Stomach smooth muscle (tissue), 2 donors: ENCODE measurements around the gene FGF11.

Experiments used
- H3K27ac ChIP-seq: one replicate; pipeline ENCODE4 v1.7.0; 2013; ENCODE audit warnings: mild to moderate bottlenecking, low read length, inconsistent platforms
- H3K27me3 ChIP-seq, 2 donors: one replicate each; pipeline ENCODE4 v1.7.0; 2013; ENCODE audit warnings: low read length in 2 of 2; ENCODE audit not compliant: insufficient read depth in 2 of 2, control insufficient read depth in 1 of 2
- H3K36me3 ChIP-seq, 2 donors: one replicate each; pipeline ENCODE4 v1.7.0; 2013; ENCODE audit warnings: low read length in 2 of 2; ENCODE audit not compliant: control insufficient read depth in 2 of 2, insufficient read depth in 2 of 2
- H3K4me1 ChIP-seq: one replicate; pipeline ENCODE4 v1.7.0; 2013; ENCODE audit warnings: low read length; ENCODE audit not compliant: control insufficient read depth, insufficient read depth
- H3K4me3 ChIP-seq, 2 donors: one replicate each; pipeline ENCODE4 v1.7.0; 2013; ENCODE audit warnings: low read length in 2 of 2
- H3K9ac ChIP-seq, 2 donors: one replicate each; pipeline ENCODE4 v1.7.0; 2013; ENCODE audit warnings: low read length in 2 of 2, mild to moderate bottlenecking in 1 of 2
- H3K9me3 ChIP-seq, 2 donors: one replicate each; pipeline ENCODE4 v1.7.0; 2013; ENCODE audit warnings: low read length in 2 of 2; ENCODE audit not compliant: control insufficient read depth in 2 of 2
- donor health status: healthy.
- donor health status: Pancreatic carcinoma.

Gene FGF11

DNA sequence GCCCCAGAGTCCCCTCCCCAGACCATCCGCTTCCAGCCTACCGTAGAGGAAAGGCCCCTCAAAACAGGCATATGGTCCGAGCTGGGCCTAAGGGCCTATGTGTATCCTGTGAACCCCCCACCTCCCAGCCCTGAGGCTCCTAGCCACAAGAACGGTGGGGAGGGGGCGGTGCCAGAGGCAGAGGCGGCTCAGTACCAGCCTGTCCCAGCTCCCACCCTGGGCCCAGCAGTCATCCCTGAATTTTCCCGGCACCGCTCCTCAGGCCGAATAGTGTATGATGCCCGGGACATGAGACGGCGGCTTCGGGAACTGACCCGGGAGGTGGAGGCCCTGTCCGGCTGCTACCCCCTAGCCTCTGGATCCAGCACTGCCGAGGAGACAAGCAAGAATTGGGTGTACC lies 18.1 kb upstream of the FGF11 start:
- Histone ChIP-seq H3K4me1 (no peaks in the 10 kb centered on the region), H3K9ac (no peak overlapping the region), H3K27ac (no peak overlapping the region), H3K27me3 (no peaks in the 10 kb centered on the region), H3K4me3 (no peak overlapping the region), H3K9me3 (no peaks in the 10 kb centered on the region), H3K36me3 (peaks cover 0 to 2% of the 10 kb centered on the region in 2 donors)

DNA sequence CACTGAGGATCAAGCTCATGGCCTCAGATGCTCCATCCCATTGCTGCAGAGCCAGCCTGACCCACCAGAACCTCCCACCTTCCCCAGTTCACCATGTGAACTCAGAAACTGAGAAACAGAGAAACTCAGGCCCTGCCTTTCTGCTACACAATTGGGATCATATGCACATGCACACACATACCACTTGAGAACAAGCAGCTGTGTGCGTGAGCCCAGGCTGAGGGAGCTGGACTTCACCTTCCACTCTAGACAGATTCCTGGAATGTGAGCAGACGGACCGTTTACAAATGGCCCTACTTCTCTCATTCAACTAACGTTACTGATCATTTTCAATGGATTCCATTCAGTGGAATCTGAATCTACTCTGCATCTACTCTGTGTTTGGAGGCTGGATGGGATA lies 15.6 kb upstream of the FGF11 start:
- Histone ChIP-seq H3K4me1 (no peaks in the 10 kb centered on the region), H3K27ac (no peak overlapping the region), H3K4me3 (no peak overlapping the region)

GRCh38 chr17:7425316-7425715 lies 14.0 kb upstream of the FGF11 start, which contains the start of gene SPEM2:
Gene SPEM2, plus strand, starts transcription at chr17:7425616. Its CDS starts 73 bp downstream, at chr17:7425689.
- H3K27me3 ChIP-seq, result no peaks in the 10 kb centered on the region
- no peak within 1 kb of the TSS for H3K9ac ChIP-seq
- H3K4me1 ChIP-seq, result no peaks in the 10 kb centered on the region
- no peak within 1 kb of the TSS for H3K27ac ChIP-seq
- no peak within 1 kb of the TSS for H3K4me3 ChIP-seq
- no peaks in the 10 kb centered on the region for H3K36me3 ChIP-seq
- H3K9me3 ChIP-seq, result no peaks in the 10 kb centered on the region

More for the DNA sequence above, 15.6 kb upstream of the FGF11 start:
- no peak overlapping the region for H3K9ac ChIP-seq
- no peaks in the 10 kb centered on the region for H3K9me3 ChIP-seq
- no peaks in the 10 kb centered on the region for H3K36me3 ChIP-seq
- H3K27me3 ChIP-seq, result no peaks in the 10 kb centered on the region

GRCh38 chr17:7425756-7426155 lies 13.6 kb upstream of the FGF11 start:
- H3K36me3 ChIP-seq, result no peaks in the 10 kb centered on the region
- H3K4me1 ChIP-seq, result no peaks in the 10 kb centered on the region
- no peak overlapping the region for H3K4me3 ChIP-seq
- H3K9ac ChIP-seq, result no peak overlapping the region
- no peaks in the 10 kb centered on the region for H3K27me3 ChIP-seq
- H3K27ac ChIP-seq, result no peak overlapping the region
- H3K9me3 ChIP-seq, result no peaks in the 10 kb centered on the region

- Histone ChIP-seq H3K9ac (no peak overlapping the region), H3K27ac (no peak overlapping the region), H3K4me3 (no peak overlapping the region), H3K9me3 (no peaks in the 10 kb centered on the region), H3K4me1 (no peaks in the 10 kb centered on the region), H3K36me3 (no peaks in the 10 kb centered on the region), H3K27me3 (no peaks in the 10 kb centered on the region)
Observed at GRCh38 chr17:7426203-7426863, 13.0 kb upstream of the FGF11 start.

DNA sequence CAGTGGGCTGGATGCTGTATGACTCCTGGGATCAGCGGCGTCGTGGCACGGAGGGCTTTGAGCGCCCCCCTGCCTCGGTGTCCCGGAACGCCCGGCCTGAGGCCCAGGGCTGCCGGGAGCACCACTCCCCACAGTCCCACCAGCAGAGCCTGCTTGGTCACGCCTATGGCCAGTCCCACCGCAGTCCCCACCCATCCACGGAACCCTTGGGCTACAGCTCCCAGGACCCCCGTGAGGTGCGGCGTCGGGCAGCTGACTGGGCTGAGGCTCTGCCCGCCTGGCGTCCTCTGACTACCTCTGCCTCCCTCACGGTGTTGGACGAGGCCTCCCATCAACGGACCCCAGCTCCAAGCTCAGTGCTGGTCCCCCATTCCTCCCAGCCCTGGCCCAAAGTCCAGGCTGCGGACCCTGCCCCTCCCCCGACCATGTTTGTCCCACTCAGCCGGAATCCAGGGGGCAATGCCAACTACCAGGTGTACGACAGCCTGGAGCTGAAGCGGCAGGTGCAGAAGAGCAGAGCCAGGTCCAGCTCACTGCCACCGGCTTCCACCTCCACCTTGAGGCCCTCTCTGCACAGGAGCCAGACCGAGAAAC lies 12.3 kb upstream of the FGF11 start:
- H3K36me3 ChIP-seq, result no peaks in the 10 kb centered on the region
- H3K9ac ChIP-seq, result no peak overlapping the region
- no peaks in the 10 kb centered on the region for H3K9me3 ChIP-seq
- no peak overlapping the region for H3K4me3 ChIP-seq
- H3K27ac ChIP-seq, result no peak overlapping the region
- no peaks in the 10 kb centered on the region for H3K4me1 ChIP-seq
- H3K27me3 ChIP-seq, result peaks cover 0 to under 1% of the 10 kb centered on the region in 2 donors

DNA sequence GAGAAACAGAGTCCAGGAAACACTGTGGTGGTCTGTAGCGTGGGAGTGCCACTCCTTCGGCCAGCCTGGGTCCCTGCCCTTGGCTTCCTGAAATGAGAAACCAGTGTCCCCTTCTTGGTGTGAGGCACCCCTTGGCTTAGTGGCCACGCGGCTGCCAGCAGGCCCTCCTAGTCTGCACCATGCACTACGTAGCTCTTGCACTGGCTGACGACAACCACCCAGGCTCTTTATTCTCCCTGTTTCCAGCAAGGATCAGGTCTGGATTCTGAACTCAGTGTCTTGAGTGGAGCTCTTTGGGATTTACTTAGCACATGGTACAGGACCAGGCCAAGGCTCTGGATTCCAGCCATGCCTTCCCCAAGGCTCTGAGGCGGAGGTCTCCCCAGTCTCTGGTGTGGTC lies 11.8 kb upstream of the FGF11 start:
- Histone ChIP-seq H3K9ac (no peak overlapping the region), H3K4me1 (no peaks in the 10 kb centered on the region), H3K4me3 (no peak overlapping the region), H3K27ac (no peak overlapping the region), H3K9me3 (no peaks in the 10 kb centered on the region), H3K27me3 (peaks cover 4% of the 10 kb centered on the region in 2 donors), H3K36me3 (no peaks in the 10 kb centered on the region)

GRCh38 chr17:7428557-7428956 lies 10.8 kb upstream of the FGF11 start, which contains the start of gene SPEM3:
Gene SPEM3, plus strand, starts transcription at chr17:7428857. Its CDS starts 46 bp downstream, at chr17:7428903.
- no peaks in the 10 kb centered on the region for H3K9me3 ChIP-seq
- peaks cover 5 to 9% of the 10 kb centered on the region in 2 donors for H3K27me3 ChIP-seq
- no peaks in the 10 kb centered on the region for H3K4me1 ChIP-seq
- H3K9ac ChIP-seq, result no peak within 1 kb of the TSS
- H3K27ac ChIP-seq, result no peak within 1 kb of the TSS
- H3K4me3 ChIP-seq, result no peak within 1 kb of the TSS
- no peaks in the 10 kb centered on the region for H3K36me3 ChIP-seq

DNA sequence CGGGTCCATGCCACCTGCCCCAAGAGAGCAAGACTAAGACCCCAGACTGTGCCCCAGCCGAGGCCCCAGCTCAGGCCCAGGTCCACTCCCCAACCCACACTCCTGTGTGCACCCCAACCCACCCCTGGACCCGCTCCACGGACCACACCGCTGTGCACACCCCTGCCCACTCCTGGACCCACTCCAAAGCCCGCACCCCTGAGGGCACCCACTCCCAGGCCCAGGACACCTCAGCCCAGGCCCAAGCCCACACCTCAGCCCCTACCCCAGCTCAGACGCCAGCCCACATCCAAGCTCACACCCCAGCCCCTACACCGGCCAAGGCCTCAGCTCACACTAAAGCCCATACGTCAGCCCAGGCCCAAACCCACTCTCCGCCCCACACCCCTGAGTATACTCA lies 9.6 kb upstream of the FGF11 start:
- H3K36me3 ChIP-seq, result no peaks in the 10 kb centered on the region
- peaks cover 9 to 15% of the 10 kb centered on the region in 2 donors for H3K27me3 ChIP-seq
- H3K9ac ChIP-seq, result no peak overlapping the region
- H3K4me3 ChIP-seq, result no peak overlapping the region
- no peaks in the 10 kb centered on the region for H3K4me1 ChIP-seq
- H3K9me3 ChIP-seq, result no peaks in the 10 kb centered on the region
- no peak overlapping the region for H3K27ac ChIP-seq

GRCh38 chr17:7431231-7431630 lies 8.1 kb upstream of the FGF11 start:
- H3K9me3 ChIP-seq, result no peaks in the 10 kb centered on the region
- H3K9ac ChIP-seq, result no peak overlapping the region
- peaks cover 10% of the 10 kb centered on the region for H3K4me1 ChIP-seq
- H3K36me3 ChIP-seq, result no peaks in the 10 kb centered on the region
- no peak overlapping the region for H3K27ac ChIP-seq
- H3K27me3 ChIP-seq, result peaks cover 21 to 24% of the 10 kb centered on the region in 2 donors
- H3K4me3 ChIP-seq, result no peak overlapping the region

GRCh38 chr17:7432296-7432695 lies 7.0 kb upstream of the FGF11 start:
- no peak overlapping the region for H3K27ac ChIP-seq
- H3K27me3 ChIP-seq, result peaks cover 27 to 28% of the 10 kb centered on the region in 2 donors
- no peak overlapping the region for H3K9ac ChIP-seq
- no peaks in the 10 kb centered on the region for H3K36me3 ChIP-seq
- H3K4me1 ChIP-seq, result peaks cover 19% of the 10 kb centered on the region
- H3K4me3 ChIP-seq, result no peak overlapping the region
- no peaks in the 10 kb centered on the region for H3K9me3 ChIP-seq
